NCI-H2171 treated with DMSO at 0.1 percent for 48 hours (cell line): ENCODE measurements around the gene SIM1.

Experiments
- DNase-seq: peaks from one replicate; lab custom pipeline; 2025; lab: John Stamatoyannopoulos, UW

SIM1 gene

DNA sequence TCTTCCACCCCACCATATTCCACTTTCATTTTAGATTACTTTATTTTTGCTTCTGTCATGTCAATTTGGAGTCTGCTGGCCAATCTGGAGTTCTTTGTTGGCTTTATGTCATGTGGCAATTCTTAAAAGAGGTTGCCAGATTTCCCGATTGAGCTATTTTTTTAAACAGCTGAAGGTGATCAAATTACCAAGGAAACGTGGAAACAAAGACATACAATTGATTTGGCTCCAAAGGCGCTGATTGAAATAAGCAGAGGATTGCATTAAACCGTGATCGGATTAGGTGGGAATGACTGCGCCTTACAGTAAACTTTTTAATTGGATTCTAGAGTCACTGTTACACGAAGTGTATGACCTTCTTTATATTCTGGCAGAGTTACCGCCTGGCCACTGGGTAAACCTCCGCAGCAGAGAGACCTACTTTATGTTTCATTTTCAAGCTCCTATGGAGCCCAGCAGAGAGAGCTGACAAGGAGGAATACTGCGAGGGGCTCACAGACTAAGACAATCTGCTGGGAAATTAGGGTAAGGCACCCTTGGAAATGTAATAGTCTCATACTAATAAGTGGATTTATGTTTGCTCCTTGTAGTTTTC, 37.9 kb downstream of the SIM1 start:
- peak; percentile 9 for DNase-seq

DNA sequence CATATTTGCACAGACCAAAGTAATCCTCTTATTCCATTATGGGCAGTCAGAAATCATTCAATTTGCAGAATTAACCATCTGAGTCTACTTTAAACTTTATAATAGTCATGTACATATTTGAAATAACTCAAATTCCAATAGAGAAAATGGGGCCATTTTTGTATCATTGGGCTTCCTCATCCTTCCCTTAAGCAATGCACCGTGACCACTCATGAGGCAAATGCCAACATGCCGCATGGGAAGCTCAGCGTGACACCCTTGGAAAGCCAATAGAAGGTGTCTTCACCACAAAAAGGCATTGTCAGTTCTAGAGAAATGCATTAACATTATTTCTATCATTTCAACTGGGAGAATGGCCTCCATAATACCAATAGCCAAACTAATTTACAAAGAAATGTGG, 38.5 kb downstream of the SIM1 start:
- no peak for DNase-seq

DNA sequence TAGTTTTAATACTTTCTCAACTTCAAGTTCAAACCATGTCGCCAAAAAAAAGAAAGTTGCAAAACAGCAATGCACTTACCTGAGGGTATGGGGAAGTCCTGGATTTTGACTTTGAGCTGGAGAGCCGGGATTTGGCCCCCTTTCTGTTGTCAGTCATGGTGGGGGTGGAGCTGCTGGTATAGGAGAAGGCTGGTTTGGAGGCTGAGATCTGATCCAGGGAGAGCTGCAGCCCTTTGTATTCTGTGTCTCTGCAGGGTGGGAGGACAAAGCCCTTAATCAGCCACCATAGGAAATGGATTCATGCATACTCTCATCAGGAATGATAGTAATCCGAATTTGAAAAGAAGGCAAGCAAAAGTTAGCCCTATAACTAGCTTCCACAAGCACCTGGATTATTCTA, 44.0 kb downstream of the SIM1 start:
- no peak for DNase-seq

DNA sequence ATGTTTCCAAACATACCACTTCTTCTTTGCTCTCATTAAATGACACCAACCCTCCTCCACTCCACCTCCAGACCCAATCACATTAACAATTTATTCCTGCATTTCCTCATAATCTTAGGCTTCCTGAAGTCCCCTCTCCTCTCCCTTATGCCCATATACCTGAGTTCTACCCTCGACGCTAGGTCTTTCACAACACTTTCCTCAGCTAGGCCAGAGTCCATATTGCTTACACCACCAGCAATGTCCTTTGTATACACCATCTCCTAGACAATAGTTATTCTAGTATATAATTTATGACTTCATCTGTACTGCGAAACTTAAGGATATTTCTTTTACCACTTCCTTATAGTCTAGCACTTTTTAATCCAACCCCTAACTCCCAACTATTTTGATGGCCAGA, 47.7 kb downstream of the SIM1 start:
- no peak for DNase-seq

DNA sequence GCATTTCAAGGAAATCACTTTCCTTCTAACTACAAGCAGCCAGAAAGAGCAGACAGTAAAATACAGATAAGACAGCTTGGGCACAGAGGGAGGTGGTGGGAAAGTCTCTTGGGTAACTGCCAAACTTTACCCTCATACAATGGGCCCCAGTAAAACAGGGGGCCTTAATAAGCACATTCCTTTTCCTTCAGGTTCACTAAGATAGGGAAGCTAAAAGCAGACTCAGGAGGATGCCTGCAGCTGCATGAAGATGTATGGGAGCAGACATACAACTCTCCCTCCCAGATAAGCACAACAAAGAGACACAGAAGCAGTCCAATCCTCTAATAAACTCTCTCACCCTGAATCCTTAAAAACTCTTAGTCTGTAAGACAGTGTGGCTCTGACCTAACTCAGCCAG, 49.0 kb downstream of the SIM1 start:
- no peak for DNase-seq

DNA sequence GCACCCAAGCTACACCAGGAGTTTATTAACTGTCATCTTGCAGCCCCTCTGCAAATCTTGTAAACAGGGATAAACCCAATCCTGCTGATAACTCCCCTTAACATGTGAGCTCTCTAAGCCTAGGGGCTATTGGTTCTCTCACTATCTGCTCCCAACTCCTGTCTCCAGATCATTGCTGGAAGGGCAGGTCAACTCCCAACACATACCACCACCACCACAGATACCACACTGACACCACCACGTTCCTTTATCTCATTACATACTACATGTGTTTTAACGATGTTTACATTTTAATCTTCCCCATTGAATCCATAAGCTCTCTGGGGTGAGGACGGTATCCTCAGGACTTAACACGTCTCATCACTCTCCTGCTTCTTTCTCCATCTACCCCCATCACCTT, 51.8 kb downstream of the SIM1 start:
- no peak for DNase-seq

DNA sequence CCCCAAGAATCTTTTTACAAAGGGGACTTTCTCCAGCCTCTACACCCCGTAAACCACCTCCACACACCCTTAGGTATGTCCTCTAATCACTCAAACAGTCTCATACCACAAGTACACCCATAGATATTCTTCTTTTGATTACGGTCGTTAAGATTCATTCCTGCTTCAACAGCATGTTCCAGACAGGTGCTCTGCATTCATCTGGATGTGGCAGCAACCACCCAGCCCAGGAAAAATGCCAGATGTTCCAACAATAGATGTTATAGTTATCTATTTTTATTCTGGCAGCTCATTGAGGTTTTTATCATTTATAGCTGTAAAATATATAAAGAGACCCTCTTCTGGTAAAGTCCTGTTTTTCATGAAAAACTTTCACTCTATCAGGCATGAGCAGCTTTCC, 60.7 kb downstream of the SIM1 start:
- no peak for DNase-seq

DNA sequence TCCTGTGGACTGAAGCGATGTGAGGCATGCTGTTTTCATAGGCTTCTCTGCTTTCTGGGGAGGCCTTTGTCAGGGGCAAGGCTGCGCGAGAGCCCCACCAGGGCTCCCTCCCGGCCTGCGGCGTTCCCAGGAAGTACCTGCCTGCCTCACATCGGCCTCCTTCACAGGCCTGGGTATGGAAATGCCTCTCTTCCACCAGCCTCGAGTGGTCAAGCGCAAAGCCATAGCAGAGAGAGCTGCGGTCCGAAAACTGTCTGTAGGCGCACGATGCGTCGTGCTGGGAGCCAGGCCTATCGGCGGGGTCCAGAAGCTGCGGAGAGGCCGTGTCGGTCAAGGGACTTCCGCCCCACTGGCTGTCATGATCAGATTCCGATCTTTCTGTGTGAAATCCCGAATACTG, 71.2 kb downstream of the SIM1 start:
- DNase-seq: no peak

DNA sequence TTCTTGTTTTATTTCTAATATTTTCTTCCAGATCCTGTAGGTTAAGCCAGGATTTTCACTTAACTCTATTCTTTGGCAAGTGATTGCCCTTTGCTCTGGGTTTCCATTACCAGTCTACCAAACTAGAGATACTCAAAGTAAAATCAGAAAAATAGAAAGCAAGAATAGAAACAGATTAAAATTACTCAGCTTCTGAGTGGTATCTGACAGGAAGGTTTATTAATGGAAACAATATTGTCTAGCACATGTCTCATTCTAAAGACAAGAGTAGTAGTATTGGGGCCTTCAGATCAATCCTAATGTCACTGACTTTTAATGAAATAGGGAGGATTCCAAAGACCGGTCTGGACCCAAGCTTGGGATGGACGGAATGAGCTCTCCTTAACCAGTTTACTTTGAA, 72.3 kb downstream of the SIM1 start:
- no peak for DNase-seq

DNA sequence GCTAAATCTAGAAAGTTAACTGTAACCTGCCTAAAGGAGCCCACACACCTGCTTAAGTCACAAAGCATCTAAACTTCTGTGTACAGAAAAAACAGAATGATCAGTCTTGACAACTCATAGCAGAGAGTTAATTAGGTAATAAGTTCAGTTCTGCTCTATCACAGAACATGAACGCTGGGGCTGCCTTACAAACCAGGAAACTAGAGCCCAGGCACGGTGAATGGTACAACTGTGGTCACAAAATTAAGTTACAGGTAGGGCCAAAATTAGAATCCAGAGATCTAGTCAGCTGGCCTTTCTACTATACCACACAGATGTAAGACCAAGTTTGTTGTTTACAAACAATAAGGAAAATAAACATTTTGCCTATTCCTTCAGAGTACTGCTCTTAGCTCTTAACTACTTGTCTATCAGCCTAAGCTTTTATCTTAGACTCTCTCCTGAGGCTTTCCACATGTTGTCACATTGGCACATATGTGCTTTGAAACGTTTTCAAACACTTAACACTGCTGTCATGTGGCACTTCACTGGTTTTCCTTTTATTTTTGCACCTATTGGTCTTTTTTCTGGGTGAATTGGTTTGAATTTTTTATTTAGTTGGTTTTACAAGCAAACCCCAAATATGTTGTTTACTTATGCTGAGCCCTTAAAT, 75.7 kb downstream of the SIM1 start:
- DNase-seq: no peak

DNA sequence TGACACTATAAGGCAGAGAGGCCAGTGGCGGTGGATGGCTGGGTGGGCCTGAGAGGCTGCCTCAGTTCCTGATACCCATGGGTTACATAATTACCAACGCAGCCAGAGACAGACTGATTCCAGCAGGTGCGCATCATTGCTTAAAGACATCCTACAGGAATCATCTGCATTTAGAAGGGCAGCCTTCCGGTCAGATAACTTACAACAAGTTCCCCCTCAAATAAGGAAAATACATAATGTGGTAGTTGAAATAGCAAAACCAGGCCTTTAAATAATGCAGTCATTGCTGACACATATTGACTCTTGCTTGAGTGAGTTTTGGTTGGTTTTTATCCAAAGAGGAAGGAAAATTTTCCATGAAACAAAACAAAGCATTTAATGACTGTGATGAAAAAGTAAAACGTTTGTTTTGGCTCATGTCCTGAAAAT, 81.9 kb downstream of the SIM1 start:
- DNase-seq: no peak

DNA sequence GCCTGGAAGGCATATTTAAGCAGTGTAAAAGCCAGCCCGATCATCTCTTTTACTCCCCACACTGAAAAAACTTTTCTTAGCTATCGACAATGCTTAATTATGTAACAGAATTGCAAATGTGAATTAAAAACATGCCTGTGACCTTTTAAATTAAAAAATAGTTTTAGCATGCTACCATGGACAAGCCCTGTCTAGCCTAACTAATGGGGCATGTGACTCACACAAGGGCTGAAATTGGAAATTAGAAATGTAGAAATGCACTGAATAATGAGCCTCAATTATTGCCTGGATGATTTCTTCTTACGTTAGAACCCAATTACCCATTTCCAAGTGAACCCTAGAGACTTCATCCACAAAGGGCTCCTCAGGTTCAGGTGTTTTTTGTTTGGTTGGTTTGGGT, 82.7 kb downstream of the SIM1 start:
- DNase-seq: no peak

DNA sequence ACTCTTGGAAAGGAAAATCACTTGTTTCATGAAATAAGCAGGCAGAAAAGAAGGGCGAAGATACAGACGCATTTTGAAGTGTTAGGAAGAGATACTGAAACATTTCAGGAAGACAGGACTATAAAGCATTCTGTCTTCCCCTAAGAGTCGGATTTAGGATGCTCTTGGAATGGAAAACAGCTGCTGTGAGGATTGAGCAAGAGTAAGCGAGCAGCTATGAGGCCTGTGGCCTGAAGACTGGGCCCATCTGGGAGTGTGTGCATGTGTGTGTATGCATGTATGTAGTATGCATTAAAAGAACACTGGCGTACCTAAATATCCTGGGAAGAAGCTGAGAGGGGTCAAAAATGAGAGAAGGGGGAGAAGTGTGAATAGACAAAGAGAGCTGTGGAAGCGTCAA, 83.6 kb downstream of the SIM1 start:
- no peak for DNase-seq

DNA sequence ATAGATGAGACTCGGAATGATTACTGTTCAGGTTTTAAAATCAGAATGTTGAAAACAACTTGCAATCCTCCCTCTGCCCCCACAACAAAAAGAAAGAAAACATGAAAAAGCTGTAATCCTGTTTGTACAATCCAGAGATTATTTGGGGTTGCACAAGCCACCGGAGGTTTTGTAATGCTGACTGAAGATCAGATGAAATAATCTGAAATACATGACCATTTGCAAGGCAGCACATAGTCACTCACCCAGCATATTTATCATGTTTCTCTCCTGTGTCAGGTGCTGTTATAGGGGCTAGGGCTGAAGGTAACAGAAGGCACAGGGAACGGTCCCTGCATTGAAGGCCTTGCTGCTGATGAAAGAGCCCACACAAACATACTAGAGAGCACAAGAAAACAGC, 85.3 kb downstream of the SIM1 start:
- no peak for DNase-seq

DNA sequence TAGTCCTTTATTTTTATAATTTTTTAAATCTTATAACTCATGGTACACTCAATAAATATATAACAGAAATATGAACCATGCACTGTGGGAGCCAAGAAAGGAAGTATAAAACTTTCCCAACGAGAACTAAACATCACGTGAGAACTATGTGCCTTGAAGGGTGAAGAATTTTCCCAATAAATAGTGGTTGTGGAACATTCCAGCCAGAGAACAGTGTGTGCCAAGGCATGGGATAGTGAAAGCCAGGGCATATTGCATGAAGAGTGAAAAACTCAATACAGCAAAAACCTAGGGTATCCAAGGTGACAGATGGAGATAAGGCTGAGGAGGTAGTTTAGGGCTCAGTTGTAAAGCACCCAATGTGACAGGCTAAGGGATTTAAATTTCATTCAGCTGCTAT, 86.1 kb downstream of the SIM1 start:
- DNase-seq: no peak

DNA sequence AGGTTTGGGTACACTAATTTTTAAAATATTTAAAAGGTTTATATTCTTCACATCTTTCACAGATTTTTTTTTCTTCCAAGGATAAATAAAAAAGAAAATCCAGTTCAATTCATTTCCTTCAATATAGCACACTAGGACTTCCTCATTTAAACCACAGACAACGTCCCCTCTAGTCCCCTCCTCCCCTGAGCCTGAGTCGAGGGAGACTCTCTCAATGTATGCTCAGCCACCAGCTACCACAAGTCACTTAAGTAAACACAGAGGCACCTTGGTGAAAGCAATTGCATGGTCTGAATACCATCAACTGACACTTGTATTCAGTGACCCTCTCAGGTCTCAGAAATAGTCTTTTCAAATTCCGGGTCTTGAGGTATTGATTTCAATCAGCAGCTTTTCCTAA, 88.6 kb downstream of the SIM1 start:
- DNase-seq: no peak

DNA sequence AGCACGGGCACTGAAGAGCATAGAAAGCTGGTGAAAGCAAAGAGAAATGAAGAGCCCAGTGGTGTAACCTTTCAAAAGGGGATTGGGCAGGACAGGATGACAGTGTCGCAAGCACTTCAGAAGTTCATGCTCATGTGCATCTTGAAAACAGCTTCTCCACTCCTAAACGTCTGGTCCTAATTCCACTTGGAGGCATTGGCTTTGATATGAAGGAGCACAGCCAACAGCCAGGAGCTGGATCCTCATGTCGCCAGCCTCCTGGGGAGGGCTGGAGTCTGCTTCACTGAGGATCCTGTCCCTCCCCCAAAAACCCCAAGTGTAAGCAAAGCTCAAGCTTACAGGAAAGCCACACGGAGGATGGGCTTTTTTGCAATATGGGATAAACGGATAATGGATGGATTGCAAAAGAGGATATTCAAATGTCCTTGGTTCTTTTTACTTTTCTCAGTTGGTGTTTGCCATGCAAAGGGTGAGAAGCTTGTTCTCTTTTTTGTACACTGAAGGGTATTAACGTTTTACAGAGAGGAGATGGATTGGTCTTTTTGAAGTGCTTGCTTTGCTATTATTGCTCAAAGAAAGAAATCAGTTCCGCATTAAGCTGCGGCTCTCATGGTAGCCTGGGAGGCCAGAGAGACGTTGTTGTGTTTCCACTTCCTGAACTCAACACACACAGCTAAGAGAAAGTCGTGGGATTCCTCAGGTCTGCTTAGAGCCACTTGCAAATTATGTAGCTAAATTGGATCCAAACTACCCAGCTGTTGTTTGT, 92.2 kb downstream of the SIM1 start:
- DNase-seq: no peak

DNA sequence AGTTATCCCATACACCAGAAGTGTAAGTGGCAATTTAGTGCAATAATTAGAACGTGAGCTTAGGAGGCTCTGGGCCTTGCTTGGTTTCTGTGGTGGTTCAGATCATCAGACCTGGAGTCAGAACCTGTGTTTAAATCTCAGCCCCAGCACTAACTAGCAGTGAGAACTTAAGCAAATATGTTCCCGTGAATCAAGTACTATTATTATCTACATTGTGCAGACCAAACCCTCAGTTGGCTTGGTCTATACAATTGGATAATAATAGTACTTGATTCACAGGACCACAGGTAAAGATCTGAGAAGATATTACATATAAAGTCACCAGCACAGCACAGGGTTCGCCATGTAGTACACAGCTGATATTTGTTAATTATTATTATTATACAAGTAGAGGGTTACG, 93.1 kb downstream of the SIM1 start:
- DNase-seq: no peak

DNA sequence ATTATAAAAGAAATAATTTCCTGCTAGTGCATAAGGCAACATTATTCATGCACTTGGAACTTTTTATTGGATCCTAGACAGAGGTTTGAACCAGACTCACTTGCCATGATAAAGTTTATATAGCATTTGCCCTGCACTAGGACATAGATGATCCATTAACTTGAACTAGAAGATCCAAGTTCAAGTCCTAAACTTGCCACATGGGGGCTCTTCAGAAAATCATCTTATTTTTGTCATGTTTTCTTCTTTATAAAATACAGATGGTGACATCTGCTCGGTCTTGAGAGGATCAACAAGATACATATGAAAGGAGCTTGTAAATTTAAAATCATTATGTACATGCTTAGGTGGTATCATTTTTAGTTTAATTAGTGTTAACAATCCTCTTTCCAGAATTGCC, 94.5 kb downstream of the SIM1 start:
- DNase-seq: no peak

DNA sequence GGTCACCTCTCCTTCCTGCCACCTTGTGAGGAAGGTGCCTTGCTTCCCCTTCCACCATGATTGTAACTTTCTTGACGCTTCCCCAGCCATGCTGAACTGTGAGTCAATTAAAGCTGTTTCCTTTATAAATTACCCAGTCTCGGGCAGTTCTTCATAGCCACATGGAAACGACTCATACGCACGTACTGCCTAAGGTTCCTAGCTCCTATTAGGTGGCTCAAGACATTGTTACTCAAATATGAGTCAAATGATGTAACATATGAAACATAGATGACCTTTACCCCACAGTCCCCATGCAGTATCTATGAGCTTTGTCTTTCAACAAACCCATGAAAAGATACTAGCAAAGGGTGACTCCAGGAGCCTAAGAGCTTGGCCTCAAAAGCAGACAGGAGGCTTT, 98.3 kb downstream of the SIM1 start:
- DNase-seq: no peak

DNA sequence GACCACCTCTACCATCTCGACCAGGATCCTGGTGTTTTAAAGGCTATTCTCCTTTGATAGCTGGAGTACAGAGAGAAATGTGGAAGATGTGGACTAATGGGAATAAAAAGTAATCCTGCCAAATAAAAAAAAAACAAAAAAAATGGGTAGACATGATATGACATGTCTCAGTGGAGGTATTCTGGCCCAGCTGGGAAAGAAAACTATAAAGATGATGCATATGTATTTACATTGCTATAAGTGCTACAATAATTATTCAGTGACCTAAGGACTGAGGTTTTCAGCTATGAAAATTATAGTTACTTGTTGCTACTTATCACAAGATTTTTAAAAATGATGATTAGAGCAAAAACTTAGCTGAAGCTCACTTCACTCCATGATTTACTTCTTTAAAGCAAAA, 101.1 kb downstream of the SIM1 start:
- no peak for DNase-seq

DNA sequence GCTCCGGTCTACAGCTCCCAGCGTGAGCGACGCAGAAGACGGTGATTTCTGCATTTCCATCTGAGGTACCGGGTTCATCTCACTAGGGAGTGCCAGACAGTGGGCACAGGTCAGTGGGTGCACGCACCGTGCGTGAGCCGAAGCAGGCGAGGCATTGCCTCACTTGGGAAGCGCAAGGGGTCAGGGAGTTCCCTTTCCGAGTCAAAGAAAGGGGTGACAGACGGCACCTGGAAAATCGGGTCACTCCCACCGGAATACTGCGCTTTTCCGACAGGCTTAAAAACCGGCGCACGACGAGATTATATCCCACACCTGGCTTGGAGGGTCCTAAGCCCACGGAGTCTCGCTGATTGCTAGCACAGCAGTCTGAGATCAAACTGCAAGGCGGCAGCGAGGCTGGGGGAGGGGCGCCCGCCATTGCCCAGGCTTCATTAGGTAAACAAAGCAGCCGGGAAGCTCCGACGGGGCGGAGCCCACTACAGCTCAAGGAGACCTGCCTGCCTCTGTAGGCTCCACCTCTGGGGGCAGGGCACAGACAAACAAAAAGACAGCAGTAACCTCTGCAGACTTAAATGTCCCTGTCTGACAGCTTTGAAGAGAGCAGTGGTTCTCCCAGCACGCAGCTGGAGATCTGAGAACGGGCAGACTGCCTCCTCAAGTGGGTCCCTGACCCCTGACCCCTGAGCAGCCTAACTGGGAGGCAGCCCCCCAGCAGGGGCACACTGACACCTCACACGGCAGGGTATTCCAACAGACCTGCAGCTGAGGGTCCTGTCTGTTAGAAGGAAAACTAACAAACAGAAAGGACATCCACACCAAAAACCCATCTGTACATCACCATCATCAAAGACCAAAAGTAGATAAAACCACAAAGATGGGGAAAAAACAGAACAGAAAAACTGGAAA, 109.7 kb downstream of the SIM1 start:
- DNase-seq: peak; percentile 11
